ENCODE results near the gene IDI1.

- TF ChIP-seq CTCF (IDR thresholded peaks at IDR 0.05) = no peak
- TF ChIP-seq EZH2 (IDR thresholded peaks at IDR 0.05; ENCODE audit: borderline replicate concordance, insufficient read depth, low read depth, low read length, poor library complexity, severe bottlenecking) = no peak
Measured at GRCh38 chr10:1083581-1083980, 34.7 kb upstream of the IDI1 start.
